GM15510 (cell line): ENCODE measurements around the gene TEAD1.

Source experiments
- POLR2A ChIP-seq: IDR thresholded peaks from 3 replicates; pipeline ENCODE4 v1.6.1; 2011; ENCODE audit warnings: borderline replicate concordance; ENCODE audit not compliant: insufficient read length; ENCODE audit errors: extremely low read depth

The TEAD1 gene

GRCh38 chr11:12646478-12646877 lies 27.7 kb upstream of the TEAD1 start:
- TF ChIP-seq POLR2A, result no peak

- no peak for TF ChIP-seq POLR2A
These were observed 20.5 kb upstream of the TEAD1 start for GRCh38 chr11:12653729-12654128.

- TF ChIP-seq POLR2A, result no peak
These were observed 18.4 kb upstream of the TEAD1 start for GRCh38 chr11:12655842-12656241.

GRCh38 chr11:12657336-12657735 lies 16.9 kb upstream of the TEAD1 start:
- TF ChIP-seq POLR2A, result no peak

GRCh38 chr11:12657981-12658380 lies 16.2 kb upstream of the TEAD1 start:
- TF ChIP-seq POLR2A, result no peak

GRCh38 chr11:12662101-12662689 lies 12.0 kb upstream of the TEAD1 start:
- TF ChIP-seq POLR2A, result no peak

- no peak for TF ChIP-seq POLR2A
These were observed 9.8 kb upstream of the TEAD1 start for GRCh38 chr11:12664385-12664784.

- no peak for TF ChIP-seq POLR2A
These were observed 7.3 kb upstream of the TEAD1 start for GRCh38 chr11:12666915-12667314.

- TF ChIP-seq POLR2A, result no peak
These were observed 6.6 kb upstream of the TEAD1 start for GRCh38 chr11:12667646-12668045.

- TF ChIP-seq POLR2A, result no peak
These were observed 6.1 kb upstream of the TEAD1 start for GRCh38 chr11:12668166-12668565.

GRCh38 chr11:12669930-12670329 lies 4.3 kb upstream of the TEAD1 start:
- TF ChIP-seq POLR2A, result no peak

- no peak for TF ChIP-seq POLR2A
These were observed 2.9 kb upstream of the TEAD1 start for GRCh38 chr11:12671370-12671769.

GRCh38 chr11:12673601-12673923 lies 659 bp upstream of the TEAD1 start:
- no peak for TF ChIP-seq POLR2A

- TF ChIP-seq POLR2A, result no peak
These were observed 332 bp downstream of the TEAD1 start for GRCh38 chr11:12674571-12674935.

- TF ChIP-seq POLR2A, result no peak
These were observed 895 bp downstream of the TEAD1 start for GRCh38 chr11:12674936-12675696.

GRCh38 chr11:12675951-12676711 lies 1.9 kb downstream of the TEAD1 start:
- no peak for TF ChIP-seq POLR2A
